ENCODE measurements around the gene IGSF11. TPM values are rescaled to one million over a fixed set of nuclear protein-coding genes. Genes with fewer than 3 reads are reported as not detected.

The IGSF11 gene
- 3.5 to 4.8 TPM (median 4.4 TPM) in 5 replicates for total RNA-seq (2022; extraction: Qiagen RNA extraction)

DNA sequence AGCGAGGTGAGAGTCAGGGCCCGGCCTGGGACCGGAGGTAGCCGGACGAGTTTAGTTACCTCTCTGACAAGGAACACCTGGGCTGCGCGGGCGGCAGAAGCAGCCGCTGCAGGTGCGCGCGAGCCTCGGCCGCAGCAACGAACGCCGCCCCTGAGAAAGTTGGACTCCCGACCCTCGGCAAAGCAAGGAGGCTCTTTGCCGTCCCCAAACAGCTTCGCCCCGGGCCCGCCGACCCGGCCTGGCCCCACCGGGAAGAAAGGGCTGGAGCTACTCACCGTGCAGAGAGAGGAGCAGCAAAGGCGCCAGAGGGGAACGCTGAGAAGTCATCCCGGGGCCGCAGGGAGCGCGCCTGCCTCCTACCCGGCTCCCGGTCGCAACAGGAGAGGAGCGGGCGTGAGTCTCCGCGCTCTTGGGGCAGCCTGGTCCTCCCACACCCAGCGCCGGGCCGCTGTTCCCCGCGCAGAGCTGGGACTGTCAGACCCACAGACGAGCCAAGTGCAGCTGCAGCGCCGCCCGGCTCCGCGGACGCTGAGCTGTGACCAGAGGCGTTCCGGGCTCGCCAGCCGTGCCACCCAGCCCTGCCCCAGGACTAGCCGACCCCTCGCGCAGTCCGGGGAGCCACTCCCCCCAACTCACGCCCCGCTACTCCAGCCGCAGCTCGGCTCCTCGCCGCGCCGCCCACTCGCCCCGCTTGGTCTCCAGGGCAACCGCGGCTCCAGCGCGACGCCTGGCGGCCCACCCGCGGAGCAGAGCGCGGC lies at the start of gene IGSF11:
Gene IGSF11, minus strand, starts transcription at position 591 of the 758 bp plus-strand sequence. Its CDS starts 264 bp downstream, at position 327.

Other genes starting within 250 kb of the IGSF11 start
- gene TEX55, start 111.3 kb upstream of the IGSF11 start, total RNA-seq (2022; extraction: Qiagen RNA extraction) = not detected in 5 replicates
- gene UPK1B, start 138.8 kb upstream of the IGSF11 start, total RNA-seq (2022; extraction: Qiagen RNA extraction) = 9.6 to 14.3 TPM (median 11.9 TPM) in 5 replicates
- 84.0 to 126 TPM (median 103 TPM) in 5 replicates for gene B4GALT4, start 206.0 kb upstream of the IGSF11 start, total RNA-seq (2022; extraction: Qiagen RNA extraction)

Measured in A549 treated with Hydrocortisone at 1 μM for 4 hours (cell line).